Pons (tissue), 1 donor: ENCODE results near the gene TSPYL4.
"Not testable (repeated sequence)": the region's sequence is repeated elsewhere in the genome, so short reads cannot be mapped to it uniquely, and the experiment has no call there.

Source experiments
- DNase-seq: peaks from one replicate; pipeline ENCODE4 v3.0.0-alpha.2; 2016; ENCODE audit warnings: low spot score

Gene TSPYL4

GRCh38 chr6:116253505-116254296 is at the start of gene TSPYL4:
Gene TSPYL4, minus strand, starts transcription at chr6:116254075. Its CDS starts 67 bp downstream, at chr6:116254008.
- peak; percentile 98 for DNase-seq

- no peak for DNase-seq
These were observed 47.2 kb upstream of the TSPYL4 start for GRCh38 chr6:116301104-116301503.

- DNase-seq = no peak
These were observed 46.7 kb upstream of the TSPYL4 start for GRCh38 chr6:116300566-116300965.

GRCh38 chr6:116298973-116299372 is 45.1 kb upstream of the TSPYL4 start:
- no peak for DNase-seq

- no peak for DNase-seq
These were observed 44.4 kb upstream of the TSPYL4 start for GRCh38 chr6:116298273-116298672.

- no peak for DNase-seq
These were observed 38.7 kb upstream of the TSPYL4 start for GRCh38 chr6:116292553-116292952.

GRCh38 chr6:116291701-116292396 is 38.0 kb upstream of the TSPYL4 start:
- no peak for DNase-seq

- no peak for DNase-seq
These were observed 36.9 kb upstream of the TSPYL4 start for GRCh38 chr6:116290799-116291198.

- no peak for DNase-seq
These were observed 36.0 kb upstream of the TSPYL4 start for GRCh38 chr6:116289876-116290275.

- DNase-seq = peak; percentile 77
These were observed 33.9 kb upstream of the TSPYL4 start for GRCh38 chr6:116287689-116288282.

GRCh38 chr6:116286773-116287358 is 33.0 kb upstream of the TSPYL4 start:
- no peak for DNase-seq

- DNase-seq = not testable (repeated sequence)
These were observed 31.1 kb upstream of the TSPYL4 start for GRCh38 chr6:116284984-116285383.

GRCh38 chr6:116283191-116283590 is 29.3 kb upstream of the TSPYL4 start:
- no peak for DNase-seq

- no peak for DNase-seq
These were observed 28.8 kb upstream of the TSPYL4 start for GRCh38 chr6:116282698-116283097.

GRCh38 chr6:116280933-116281316 is 27.1 kb upstream of the TSPYL4 start:
- DNase-seq = no peak

- peak; percentile 37 for DNase-seq
These were observed 26.5 kb upstream of the TSPYL4 start for GRCh38 chr6:116280161-116280932.

GRCh38 chr6:116279232-116280160 is 25.6 kb upstream of the TSPYL4 start, which contains the start of gene TSPYL1:
Gene TSPYL1, minus strand, starts transcription at chr6:116279930. Its CDS starts 100 bp downstream, at chr6:116279830.
- DNase-seq = peak; percentile 98

GRCh38 chr6:116278854-116279231 is 25.0 kb upstream of the TSPYL4 start:
- no peak for DNase-seq

GRCh38 chr6:116278481-116278829 is 24.6 kb upstream of the TSPYL4 start:
- DNase-seq = no peak

- no peak for DNase-seq
These were observed 23.2 kb upstream of the TSPYL4 start for GRCh38 chr6:116277124-116277523.
